Activated T-cell treated with anti-CD3 and anti-CD28 coated beads for 24 hours (primary cell): ENCODE data around the gene STYX.

Source experiments
- DNase-seq: peaks from one replicate; pipeline ENCODE4 v3.0.0-alpha.2; 2020; ENCODE audit warnings: low read depth

The STYX gene

DNA sequence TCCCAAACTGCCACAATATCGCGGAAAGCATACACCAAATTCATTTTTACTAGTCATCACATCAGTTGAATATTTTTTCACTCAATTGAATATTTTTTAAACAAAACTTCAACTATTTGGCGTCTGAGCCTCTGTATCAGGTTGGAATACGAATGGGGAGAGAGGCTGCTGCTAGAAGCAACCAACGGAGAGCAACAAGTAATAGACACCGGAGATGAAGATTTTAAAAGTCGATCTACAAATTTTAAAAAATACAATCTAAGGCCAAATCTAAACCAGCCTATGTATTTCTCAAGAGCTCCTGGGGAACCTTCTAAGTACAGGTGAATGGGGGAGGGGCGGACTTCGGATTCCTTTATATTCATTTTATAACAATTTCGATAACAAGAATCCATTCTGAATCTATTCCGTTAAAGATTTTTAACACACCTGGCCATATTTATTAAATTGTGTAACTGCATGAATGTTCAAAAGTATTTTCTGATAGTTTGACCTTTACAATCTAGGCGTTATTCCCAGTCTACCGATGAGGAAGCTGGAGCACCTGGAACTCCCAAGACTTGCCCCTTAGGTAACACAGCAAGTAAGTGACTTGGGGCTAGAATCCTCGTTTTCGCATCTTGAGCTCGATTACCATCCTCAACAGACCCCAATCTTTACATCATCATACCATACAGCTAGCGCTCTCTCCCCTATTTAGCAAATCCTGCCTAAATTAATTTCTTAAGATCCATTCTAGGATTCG lies 60.2 kb downstream of the STYX start:
- DNase-seq, result no peak

DNA sequence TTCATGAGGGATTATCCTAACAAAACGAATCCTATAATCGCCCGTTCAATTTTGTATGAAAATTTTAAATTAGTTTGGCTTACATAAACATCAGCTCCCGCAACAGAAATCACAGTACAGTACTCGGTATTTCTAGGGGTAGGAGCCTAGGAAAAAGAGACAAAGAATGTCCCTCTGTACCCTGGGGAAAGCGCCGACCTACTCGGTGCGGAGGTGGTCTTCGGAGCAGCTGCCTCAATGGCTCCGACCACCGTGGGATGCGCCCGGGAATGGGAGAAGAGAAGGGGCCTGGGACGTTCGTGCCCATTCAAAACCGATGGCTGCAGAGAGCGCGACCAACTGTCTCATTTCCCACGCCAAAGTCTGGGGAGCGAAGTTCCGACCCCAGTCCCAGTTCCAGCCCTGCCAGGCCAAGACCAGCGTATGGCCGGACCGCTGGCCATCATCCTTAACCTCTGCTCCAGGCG lies 60.8 kb downstream of the STYX start:
- DNase-seq, result no peak

DNA sequence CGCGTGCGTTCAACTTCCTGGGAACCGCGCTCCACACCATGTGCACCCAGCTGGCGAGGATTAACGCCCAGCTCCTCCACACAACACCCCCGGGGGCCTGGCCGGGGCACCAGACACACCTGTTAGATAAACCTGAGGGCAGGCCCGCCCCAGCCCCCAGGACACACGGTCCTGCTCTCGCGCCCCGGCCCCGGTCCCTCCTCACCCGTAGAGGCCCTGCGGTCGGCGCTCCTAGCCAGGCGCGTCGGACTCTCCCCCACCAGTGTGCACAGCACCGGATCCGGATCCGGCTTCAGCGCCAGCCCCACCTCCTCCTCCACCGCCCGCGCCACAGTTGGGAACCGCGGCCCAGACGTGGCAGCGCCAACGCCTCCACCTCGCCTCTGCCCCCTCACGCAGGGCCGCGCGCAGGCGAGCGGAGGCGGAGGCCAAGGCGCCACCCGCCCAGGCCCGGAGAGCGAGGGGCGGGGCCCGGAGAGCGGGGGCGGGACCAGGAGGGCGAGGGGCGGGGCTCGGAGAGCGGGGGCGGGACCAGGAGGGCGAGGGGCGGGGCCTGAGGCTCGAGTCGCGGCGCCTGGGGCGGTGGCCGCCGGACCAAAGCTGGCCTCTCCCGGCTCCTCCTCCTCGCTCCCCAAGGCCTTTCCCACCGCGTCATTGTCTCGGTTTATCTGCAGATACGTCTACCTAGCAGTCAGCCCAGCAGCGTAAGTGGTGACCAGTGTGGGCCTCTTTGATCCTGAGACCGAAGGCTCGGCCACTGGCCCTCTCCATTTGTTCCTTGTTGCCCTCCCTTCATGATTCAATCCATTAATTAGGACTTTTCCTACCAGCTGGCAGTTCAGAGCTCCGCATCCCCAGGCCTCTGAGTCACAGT lies 61.5 kb downstream of the STYX start, which contains the start of gene GNPNAT1:
Gene GNPNAT1, minus strand, starts transcription at position 385 of the 874 bp plus-strand sequence. CDS start 6,957 bp downstream, outside the sequence.
- peak; percentile 69 for DNase-seq

DNA sequence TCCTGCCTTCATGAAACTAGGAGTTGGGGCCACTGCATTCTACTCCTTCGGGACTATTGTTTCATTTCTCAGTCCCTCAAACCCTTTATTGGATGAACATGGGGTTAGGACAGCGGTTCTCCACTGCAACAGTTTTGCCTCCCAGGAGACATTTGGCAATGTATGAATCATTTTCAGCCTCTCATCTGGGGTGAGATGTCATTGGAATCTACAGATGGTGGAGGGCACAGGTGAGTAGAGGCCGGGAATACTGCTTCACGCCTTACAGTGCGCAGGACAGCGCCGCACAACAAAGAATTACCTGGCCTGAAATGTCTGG lies 62.1 kb downstream of the STYX start:
- no peak for DNase-seq

DNA sequence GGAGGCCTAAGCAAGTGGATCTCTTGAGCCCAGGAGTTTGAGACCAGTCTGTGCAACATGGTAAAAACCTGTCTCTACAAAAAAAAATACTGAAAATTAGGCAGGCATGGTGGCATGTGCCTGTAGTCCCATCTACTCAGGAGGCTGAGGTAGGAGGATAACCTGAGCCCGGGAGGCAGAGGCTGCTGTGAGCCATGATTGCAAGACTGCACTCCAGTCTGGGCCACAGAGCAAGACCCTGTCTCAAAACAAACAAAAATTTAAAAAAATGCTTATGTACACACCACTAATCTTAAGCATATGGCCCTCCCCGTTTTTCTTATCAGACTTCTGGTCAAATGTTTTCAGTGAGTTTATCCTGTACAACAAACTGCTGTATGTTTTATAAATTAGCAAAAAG lies 63.1 kb downstream of the STYX start:
- DNase-seq, result no peak

- no peak for DNase-seq
Observed at GRCh38 chr14:52797653-52798052, 67.7 kb downstream of the STYX start.

- DNase-seq, result no peak
Observed at GRCh38 chr14:52798826-52799225, 68.9 kb downstream of the STYX start.

DNA sequence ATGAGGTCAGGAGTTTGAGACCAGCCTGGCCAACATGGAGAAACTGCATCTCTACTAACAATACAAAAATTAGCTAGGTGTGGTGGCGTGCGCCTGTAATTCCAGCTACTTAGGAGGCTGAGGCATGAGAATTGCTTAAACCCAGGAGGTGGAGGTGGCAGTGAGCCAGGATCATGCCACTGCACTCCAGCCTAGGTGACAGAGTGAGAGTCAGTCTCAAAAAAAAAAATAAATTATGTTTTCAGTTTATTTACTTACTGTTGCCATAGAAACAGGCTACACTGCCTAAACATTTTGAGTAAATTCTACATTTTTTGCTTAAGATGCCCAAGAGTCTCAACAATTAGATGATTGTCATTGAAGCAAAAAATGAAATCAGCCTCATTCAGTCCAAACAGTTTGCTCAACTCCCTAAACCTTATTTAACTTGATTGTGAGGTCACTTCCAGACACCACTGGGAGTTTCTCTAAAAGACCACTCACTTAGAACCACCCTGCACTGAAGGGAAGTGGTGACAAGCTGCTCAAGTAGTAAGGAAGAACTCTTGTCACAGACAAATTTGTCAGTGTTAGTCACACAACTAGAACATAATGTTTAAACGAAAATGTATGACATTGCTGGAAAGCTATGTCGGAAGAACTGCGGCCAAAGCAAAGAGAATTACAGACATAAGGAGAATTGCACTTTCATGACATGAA lies 71.2 kb downstream of the STYX start:
- DNase-seq, result no peak

GRCh38 chr14:52802597-52802996 lies 72.6 kb downstream of the STYX start:
- no peak for DNase-seq

GRCh38 chr14:52806115-52806514 lies 76.1 kb downstream of the STYX start:
- DNase-seq, result no peak

DNA sequence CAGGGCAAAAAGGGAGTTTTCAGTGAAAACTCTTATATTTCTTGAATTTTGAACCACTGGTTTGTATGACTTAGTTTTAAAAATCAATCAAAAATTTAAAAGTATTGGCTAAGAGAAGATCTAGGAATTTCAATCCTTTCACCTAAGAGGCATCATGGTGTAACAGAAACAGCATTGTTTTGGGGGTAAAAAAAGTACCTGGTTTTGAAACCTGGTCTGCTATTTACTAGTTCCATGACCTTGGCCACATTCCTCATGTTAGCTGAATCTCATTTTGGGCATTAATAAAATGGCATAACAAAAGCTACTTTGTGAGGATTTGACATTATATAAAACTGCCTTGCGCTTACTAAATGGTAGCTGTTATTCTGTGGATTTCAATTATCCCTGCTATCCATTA lies 78.1 kb downstream of the STYX start:
- DNase-seq, result no peak

- DNase-seq, result no peak
Observed at GRCh38 chr14:52821805-52822250, 91.9 kb downstream of the STYX start.

DNA sequence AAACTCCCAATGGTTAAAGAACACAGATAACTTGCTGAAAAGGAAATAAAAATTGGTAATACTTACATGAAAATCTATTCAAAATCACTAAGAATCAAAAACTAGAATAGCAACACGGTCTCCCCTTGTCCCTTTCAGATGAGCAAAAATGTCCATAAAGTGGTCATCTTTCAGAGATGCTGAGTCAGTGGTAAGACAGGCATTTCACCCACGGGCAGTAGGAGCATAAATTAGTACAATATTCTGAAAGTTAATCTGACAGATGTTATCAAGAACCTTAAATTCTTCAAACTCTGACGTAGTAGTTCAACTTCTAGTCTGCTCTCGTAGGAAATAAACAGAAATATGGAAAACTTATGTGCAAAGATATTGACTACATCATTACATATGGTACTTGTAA lies 94.5 kb downstream of the STYX start:
- DNase-seq, result no peak
